HepG2 (cell line): Measurements from ENCODE around the gene UBXN1. TPM values are rescaled to one million over a fixed set of nuclear protein-coding genes. Genes with fewer than 3 reads are reported as not detected.
A peak's percentile ranks its signal among the peaks of the same experiment; 100 is the strongest.

Source experiments
- ARID3A ChIP-seq: IDR thresholded peaks from 2 replicates; pipeline ENCODE4 v1.6.1; 2012; ENCODE audit warnings: low read depth, low read length, improper control_type of control experiment
- CBFB ChIP-seq: sonication (generic); formaldehyde crosslinking; IDR thresholded peaks from 2 replicates; pipeline ENCODE4 v1.4.0; 2020; ENCODE audit warnings: missing genetic modification reagents
- DNMT3B ChIP-seq: conservative IDR thresholded peaks from 2 replicates; pipeline ENCODE4 v1.6.1; 2016; ENCODE audit warnings: missing biosample characterization, control low read depth
- FOXK1 ChIP-seq: sonication (generic); formaldehyde crosslinking; IDR thresholded peaks from 2 replicates; pipeline ENCODE4 v1.4.0; 2020; ENCODE audit warnings: low read depth, missing genetic modification reagents, borderline replicate concordance
- NR1H2 ChIP-seq: sonication (generic); formaldehyde crosslinking; IDR thresholded peaks from 2 replicates; pipeline ENCODE4 v1.8.1; 2022; ENCODE audit warnings: low read depth, missing genetic modification reagents, borderline replicate concordance
- RFX1 ChIP-seq: fragments of 450-650 bp; IDR thresholded peaks from 2 replicates; pipeline ENCODE4 v1.6.1; 2017
- SMARCC2 ChIP-seq: fragments of 450-650 bp; IDR thresholded peaks from 2 replicates; pipeline ENCODE4 v1.6.1; 2017; ENCODE audit warnings: antibody characterized with exemption, mild to moderate bottlenecking
- THAP11 ChIP-seq: IDR thresholded peaks from 2 replicates; pipeline ENCODE4 v1.6.1; 2016; ENCODE audit warnings: missing biosample characterization, missing genetic modification reagents
- U2AF2 ChIP-seq: fragments of 200-400 bp; formaldehyde crosslinking; IDR thresholded peaks from 2 replicates; pipeline ENCODE4 v1.6.1; 2017; ENCODE audit warnings: low read depth, mild to moderate bottlenecking, low read length
- ZBED4 ChIP-seq: sonication (generic); formaldehyde crosslinking; IDR thresholded peaks from 2 replicates; pipeline ENCODE4 v1.4.0; 2020; ENCODE audit warnings: missing genetic modification reagents, borderline replicate concordance
- ZNF33A ChIP-seq: sonication (generic); formaldehyde crosslinking; IDR thresholded peaks from 2 replicates; pipeline ENCODE4 v1.5.1; 2020; ENCODE audit warnings: missing genetic modification reagents, mild to moderate bottlenecking, moderate library complexity, borderline replicate concordance
- ZNF609 ChIP-seq: sonication (generic); formaldehyde crosslinking; IDR thresholded peaks from 2 replicates; pipeline ENCODE4 v1.4.0; 2020; ENCODE audit warnings: mild to moderate bottlenecking, missing genetic modification reagents, borderline replicate concordance
- ZSCAN29 ChIP-seq: sonication (generic); formaldehyde crosslinking; conservative IDR thresholded peaks from 2 replicates; pipeline ENCODE4 v1.4.0; 2020; ENCODE audit warnings: mild to moderate bottlenecking, missing genetic modification reagents
- polyA plus RNA-seq, 8 experiments: library from polyadenylated mRNA; depleted of rRNA in 3 of 8; stranded (reverse) in 7 of 8; unstranded in 1 of 8; fragments of >200 nt; fragmentation: Illumina TruSeq in 4 of 8; extraction: Trizol in 4 of 8; gene quantifications; 2 replicates each; pipeline versions ENCODE4 v1.2.1 to v1.2.3, GENCODE V29; 2011 to 2016; ENCODE audit warnings: low read depth in 4 of 8, missing spikeins in 1 of 8, mixed read lengths in 1 of 8; ENCODE audit not compliant: insufficient read depth in 1 of 8
- total RNA-seq, 5 experiments: library from RNA; depleted of rRNA; stranded (reverse); fragments of >200 nt; fragmentation: Illumina TruSeq; extraction: Trizol; gene quantifications; 2 replicates each; pipeline ENCODE4 v1.2.3, GENCODE V29; 2016; ENCODE audit warnings: low read depth in 1 of 5
- TF ChIP-seq, protein P1 (sequence below): IDR thresholded peaks from 2 replicates; pipeline ENCODE4 v1.6.1; 2016; ENCODE audit warnings: low read depth, control low read depth
- TF ChIP-seq, protein P2 (sequence below): IDR thresholded peaks from 2 replicates; pipeline ENCODE4 v1.6.1; 2016

Gene UBXN1
- total and polyA plus RNA-seq, 2 of the 13 experiments (the other 11 are each of a cell fraction or from before 2014, with no cell fraction given), result 47.5 to 52.4 TPM

DNA sequence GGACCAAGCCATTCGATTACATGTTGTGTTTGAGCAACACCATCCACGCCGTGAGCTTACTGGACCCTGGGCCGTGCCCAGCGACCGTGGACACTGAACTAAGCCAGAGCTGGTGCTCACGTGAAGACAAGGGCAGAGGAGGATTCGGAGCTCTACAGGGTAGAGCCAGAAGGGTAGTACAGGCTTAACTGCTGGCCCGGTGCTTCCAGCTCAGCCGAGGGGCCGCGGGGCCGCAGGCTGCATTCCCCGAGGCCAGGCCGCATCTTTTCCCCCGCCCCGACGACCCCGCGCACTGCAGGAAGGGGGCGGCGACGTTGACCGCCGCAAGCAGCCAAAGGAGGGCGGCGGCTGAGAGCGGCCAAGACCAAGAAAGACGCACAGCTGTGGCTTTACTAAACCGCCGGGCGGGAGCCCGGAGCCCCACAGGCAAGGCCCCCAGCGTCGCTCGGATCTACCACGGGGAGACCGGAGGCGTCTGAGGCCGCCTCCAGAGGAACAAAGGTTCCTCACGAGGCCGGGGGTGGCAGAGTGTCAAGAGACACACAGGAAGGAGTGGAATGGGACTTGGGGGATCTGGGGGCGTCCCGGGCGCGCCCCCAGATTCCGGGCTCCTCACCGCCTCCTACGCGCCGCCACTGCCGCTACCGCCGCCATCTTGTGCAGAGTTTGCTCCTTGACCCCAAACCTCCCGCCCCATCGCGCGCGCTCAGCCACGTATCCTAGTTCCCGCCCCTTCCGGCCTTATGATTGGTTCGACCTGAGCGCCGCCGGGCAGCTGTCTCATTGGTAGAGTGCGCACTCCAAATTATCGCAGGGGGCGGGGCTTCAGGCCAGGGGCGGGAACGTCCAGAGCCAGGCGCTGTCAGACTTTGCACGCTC is 32.7 kb downstream of the UBXN1 start, which contains the start of gene GANAB (continued):
- TF ChIP-seq ZNF609 (CRISPR knock-in tag) (no peak; the same call in 1 of the 2 replicates), ARID3A (no peak), NR1H2 (CRISPR knock-in tag) (no peak), RFX1 (no peak), CBFB (no peak), FOXK1 (CRISPR knock-in tag) (no peak), ZBED4 (CRISPR knock-in tag) (no peak), DNMT3B (no peak), ZNF33A (CRISPR knock-in tag) (0 out of 2 replicates have a peak, but pooled peaks have one; percentile 16), ZSCAN29 (no peak), U2AF2 (no peak), THAP11 (CRISPR knock-in tag) (peak; percentile 80), SMARCC2 (no peak)
- TF ChIP-seq, protein P1, sequence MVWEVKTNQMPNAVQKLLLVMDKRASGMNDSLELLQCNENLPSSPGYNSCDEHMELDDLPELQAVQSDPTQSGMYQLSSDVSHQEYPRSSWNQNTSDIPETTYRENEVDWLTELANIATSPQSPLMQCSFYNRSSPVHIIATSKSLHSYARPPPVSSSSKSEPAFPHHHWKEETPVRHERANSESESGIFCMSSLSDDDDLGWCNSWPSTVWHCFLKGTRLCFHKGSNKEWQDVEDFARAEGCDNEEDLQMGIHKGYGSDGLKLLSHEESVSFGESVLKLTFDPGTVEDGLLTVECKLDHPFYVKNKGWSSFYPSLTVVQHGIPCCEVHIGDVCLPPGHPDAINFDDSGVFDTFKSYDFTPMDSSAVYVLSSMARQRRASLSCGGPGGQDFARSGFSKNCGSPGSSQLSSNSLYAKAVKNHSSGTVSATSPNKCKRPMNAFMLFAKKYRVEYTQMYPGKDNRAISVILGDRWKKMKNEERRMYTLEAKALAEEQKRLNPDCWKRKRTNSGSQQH (CRISPR knock-in tag), result no peak; the same call in 1 of the 2 replicates
- TF ChIP-seq, protein P2, sequence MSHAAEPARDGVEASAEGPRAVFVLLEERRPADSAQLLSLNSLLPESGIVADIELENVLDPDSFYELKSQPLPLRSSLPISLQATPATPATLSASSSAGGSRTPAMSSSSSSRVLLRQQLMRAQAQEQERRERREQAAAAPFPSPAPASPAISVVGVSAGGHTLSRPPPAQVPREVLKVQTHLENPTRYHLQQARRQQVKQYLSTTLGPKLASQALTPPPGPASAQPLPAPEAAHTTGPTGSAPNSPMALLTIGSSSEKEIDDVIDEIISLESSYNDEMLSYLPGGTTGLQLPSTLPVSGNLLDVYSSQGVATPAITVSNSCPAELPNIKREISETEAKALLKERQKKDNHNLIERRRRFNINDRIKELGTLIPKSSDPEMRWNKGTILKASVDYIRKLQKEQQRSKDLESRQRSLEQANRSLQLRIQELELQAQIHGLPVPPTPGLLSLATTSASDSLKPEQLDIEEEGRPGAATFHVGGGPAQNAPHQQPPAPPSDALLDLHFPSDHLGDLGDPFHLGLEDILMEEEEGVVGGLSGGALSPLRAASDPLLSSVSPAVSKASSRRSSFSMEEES, result 0 out of 2 replicates have a peak, but pooled peaks have one; percentile 24
